GM21515 (cell line): ENCODE data around the gene NIN.
"Not testable (repeated sequence)": the region's sequence is repeated elsewhere in the genome, so short reads cannot be mapped to it uniquely, and the experiment has no call there.

Experiments used
- ATAC-seq: cut with Tn5 transposase; IDR thresholded peaks from one replicate; pipeline ENCODE4 v1.9.1; 2021; ENCODE audit not compliant: unreplicated experiment

NIN gene

GRCh38 chr14:50821510-50822464 is 9.2 kb downstream of the NIN start:
- ATAC-seq: peak; percentile 28

GRCh38 chr14:50820786-50821509 is 10.0 kb downstream of the NIN start:
- ATAC-seq: no peak

- not testable (repeated sequence) for ATAC-seq
Observed at GRCh38 chr14:50819303-50819702, 11.7 kb downstream of the NIN start.

- ATAC-seq: no peak
Observed at GRCh38 chr14:50816395-50817047, 14.4 kb downstream of the NIN start.

- not testable (repeated sequence) for ATAC-seq
Observed at GRCh38 chr14:50815526-50815925, 15.4 kb downstream of the NIN start.

- ATAC-seq: not testable (repeated sequence)
Observed at GRCh38 chr14:50815058-50815457, 15.9 kb downstream of the NIN start.

- ATAC-seq: no peak
Observed at GRCh38 chr14:50814161-50814560, 16.8 kb downstream of the NIN start.

GRCh38 chr14:50813544-50813863 is 17.5 kb downstream of the NIN start:
- ATAC-seq: peak; percentile 60

GRCh38 chr14:50812856-50813543 is 18.0 kb downstream of the NIN start:
- ATAC-seq: no peak

- no peak for ATAC-seq
Observed at GRCh38 chr14:50812180-50812579, 18.8 kb downstream of the NIN start.

GRCh38 chr14:50808053-50808452 is 22.9 kb downstream of the NIN start:
- ATAC-seq: no peak

- no peak for ATAC-seq
Observed at GRCh38 chr14:50806241-50806933, 24.6 kb downstream of the NIN start.

- no peak for ATAC-seq
Observed at GRCh38 chr14:50805396-50805795, 25.6 kb downstream of the NIN start.

GRCh38 chr14:50804181-50804721 is 26.7 kb downstream of the NIN start:
- no peak for ATAC-seq

GRCh38 chr14:50801706-50802105 is 29.3 kb downstream of the NIN start:
- no peak for ATAC-seq

- ATAC-seq: no peak
Observed at GRCh38 chr14:50800032-50800431, 30.9 kb downstream of the NIN start.

GRCh38 chr14:50798048-50798421 is 32.9 kb downstream of the NIN start:
- ATAC-seq: peak; percentile 88

- ATAC-seq: no peak
Observed at GRCh38 chr14:50797250-50798047, 33.5 kb downstream of the NIN start.

- ATAC-seq: no peak
Observed at GRCh38 chr14:50796390-50796789, 34.6 kb downstream of the NIN start.
